Fibroblast of peridontal ligament (primary cell): Measurements from ENCODE around the gene CNEP1R1.
A peak's percentile ranks its signal among the peaks of the same experiment; 100 is the strongest.
"Not testable (repeated sequence)": the region's sequence is repeated elsewhere in the genome, so short reads cannot be mapped to it uniquely, and the experiment has no call there.

Source experiments
- DNase-seq: peaks from one replicate; pipeline ENCODE4 v3.0.0-alpha.2; 2010; ENCODE audit errors: extremely low read depth

The CNEP1R1 gene

GRCh38 chr16:50024684-50025536 lies at the start of gene CNEP1R1:
Gene CNEP1R1, plus strand, starts transcription at chr16:50025225. Its CDS starts 91 bp downstream, at chr16:50025316.
- peak; percentile 97 for DNase-seq

DNA sequence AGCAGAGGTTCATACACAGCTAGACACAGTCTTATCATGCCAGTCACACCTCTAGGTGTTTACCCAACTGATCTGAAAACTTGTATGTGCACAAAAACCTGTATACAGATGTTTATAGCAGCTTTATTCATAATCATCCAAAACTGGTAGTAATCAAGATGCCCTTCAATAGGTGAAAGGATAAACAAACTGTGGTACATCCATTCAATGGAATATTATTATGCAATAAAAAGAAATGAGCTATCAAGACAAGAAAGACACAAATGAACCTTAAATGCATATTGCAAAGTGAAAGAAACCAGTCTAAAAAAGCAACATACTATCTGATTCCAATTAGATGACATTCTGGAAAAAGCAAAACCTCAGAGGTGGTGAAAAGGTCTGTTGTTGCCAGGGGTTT lies 47.6 kb upstream of the CNEP1R1 start:
- DNase-seq: no peak

DNA sequence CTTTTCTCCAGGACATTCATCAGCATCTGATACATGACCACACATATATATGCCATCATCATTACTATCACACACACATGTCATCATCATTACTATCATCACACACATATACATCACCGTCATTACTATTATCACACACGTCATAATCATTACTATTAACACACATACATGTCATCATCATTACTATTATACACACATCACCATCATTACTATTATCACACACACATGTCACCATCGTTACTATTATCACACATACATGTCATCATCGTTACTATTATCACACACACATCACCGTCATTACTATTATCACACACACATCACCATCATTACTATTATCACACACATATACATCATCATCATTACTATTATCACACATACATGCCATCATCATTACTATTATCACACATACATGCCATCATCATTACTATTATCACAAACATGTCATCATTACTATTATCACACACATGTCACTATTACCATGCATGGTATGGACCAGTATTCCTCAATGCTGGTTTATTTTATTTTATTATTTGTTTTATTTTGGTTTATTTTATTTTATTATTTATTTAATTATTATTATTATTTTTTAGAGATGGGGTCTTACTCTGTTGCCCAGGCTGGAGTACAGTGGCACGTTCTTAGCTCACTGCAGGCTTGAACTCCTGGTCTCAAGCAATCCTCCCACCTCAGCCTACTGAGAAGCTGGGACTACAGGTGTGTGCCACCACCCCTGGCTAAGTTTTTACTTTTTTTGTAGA lies 46.3 kb upstream of the CNEP1R1 start:
- DNase-seq: no peak

GRCh38 chr16:49980166-49980565 lies 44.9 kb upstream of the CNEP1R1 start:
- DNase-seq: no peak

GRCh38 chr16:49986351-49987124 lies 38.5 kb upstream of the CNEP1R1 start:
- DNase-seq: peak; percentile 34

DNA sequence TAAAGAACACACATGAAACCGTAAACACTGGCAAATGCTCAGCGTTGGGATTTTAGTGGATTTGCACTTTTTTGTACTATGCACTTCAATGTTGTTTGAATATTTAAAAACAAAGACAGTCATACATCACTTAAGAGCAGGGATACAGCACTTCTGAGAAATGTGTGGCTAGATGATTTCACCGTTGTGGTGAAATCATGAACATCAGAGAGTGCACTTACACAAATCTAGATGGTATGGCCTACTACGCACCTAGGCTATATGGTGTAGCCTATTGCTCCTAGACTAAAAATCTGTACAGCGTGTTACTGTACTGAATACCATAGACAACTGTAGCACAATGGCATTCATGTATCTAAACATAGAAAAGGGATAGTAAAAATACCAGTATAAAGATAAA lies 37.6 kb upstream of the CNEP1R1 start:
- DNase-seq: no peak

GRCh38 chr16:49992825-49993224 lies 32.2 kb upstream of the CNEP1R1 start:
- DNase-seq: no peak

GRCh38 chr16:49993579-49993978 lies 31.4 kb upstream of the CNEP1R1 start:
- no peak for DNase-seq

GRCh38 chr16:49994006-49994405 lies 31.0 kb upstream of the CNEP1R1 start:
- DNase-seq: no peak

DNA sequence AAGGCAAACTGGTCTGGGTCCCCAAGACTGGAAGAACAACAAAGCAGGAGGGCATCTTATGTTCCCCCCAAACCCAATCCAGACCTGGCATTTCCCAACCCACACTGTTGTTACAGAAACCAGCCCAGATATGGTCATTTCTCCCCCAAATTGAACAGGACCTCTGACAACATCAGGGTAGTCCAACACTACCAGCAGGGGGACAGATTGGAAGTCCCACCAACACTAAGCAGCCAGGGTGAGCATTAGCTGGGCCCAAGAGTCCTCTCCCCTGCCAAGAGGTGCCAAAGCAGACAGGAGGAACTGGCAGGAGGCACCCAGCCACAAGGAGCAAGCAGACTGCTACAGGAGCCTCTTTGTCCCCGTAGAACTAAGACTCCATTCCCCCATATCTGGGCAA lies 29.3 kb upstream of the CNEP1R1 start:
- DNase-seq: no peak

GRCh38 chr16:49997721-49998251 lies 27.2 kb upstream of the CNEP1R1 start:
- DNase-seq: no peak

- no peak for DNase-seq
Measured at GRCh38 chr16:49998991-49999390, 26.0 kb upstream of the CNEP1R1 start.

- DNase-seq: no peak
Measured at GRCh38 chr16:50001144-50001543, 23.9 kb upstream of the CNEP1R1 start.

GRCh38 chr16:50002190-50002589 lies 22.8 kb upstream of the CNEP1R1 start:
- DNase-seq: no peak

DNA sequence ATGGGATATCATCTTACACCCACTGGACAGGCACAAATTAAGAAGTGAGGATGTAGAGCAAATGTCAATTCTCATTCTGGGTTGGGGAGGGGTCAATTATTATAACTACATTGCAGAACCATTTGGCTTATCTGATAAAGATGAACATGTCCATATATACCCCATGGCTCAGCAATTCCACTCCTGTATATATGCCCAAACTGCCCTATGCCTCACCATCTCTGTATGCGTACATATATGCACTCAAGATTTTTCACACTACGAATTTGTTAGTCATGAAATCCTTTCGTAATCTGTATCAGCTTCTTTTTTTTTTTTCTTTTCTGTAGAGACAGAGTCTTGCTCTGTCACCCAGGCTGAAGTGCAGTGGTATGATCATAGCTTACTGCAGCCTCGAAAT lies 20.8 kb upstream of the CNEP1R1 start:
- DNase-seq: no peak

- DNase-seq: no peak
Measured at GRCh38 chr16:50006964-50007363, 18.1 kb upstream of the CNEP1R1 start.

GRCh38 chr16:50007744-50008143 lies 17.3 kb upstream of the CNEP1R1 start:
- DNase-seq: no peak

GRCh38 chr16:50010212-50010611 lies 14.8 kb upstream of the CNEP1R1 start:
- no peak for DNase-seq

- no peak for DNase-seq
Measured at GRCh38 chr16:50011707-50012106, 13.3 kb upstream of the CNEP1R1 start.

GRCh38 chr16:50012182-50012581 lies 12.8 kb upstream of the CNEP1R1 start:
- no peak for DNase-seq

GRCh38 chr16:50014211-50014610 lies 10.8 kb upstream of the CNEP1R1 start:
- not testable (repeated sequence) for DNase-seq

DNA sequence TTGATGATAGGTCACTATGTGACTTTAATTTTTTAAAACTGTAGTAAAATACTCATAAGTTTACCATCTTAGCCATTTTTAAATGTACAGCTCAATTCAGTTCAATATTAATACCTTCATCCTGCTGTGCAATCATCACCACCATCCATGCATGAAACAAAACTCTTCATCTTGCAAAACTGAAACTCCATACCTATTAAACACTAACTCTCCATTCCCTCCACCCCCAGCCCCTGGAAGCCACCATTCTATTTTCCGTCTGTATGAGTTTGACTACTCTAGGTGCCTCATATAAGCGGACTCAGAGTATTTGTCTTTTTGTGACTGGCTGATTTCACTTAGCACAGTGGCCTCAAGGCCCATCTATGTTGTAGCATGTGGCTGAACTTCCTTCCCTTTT lies 9.4 kb upstream of the CNEP1R1 start:
- no peak for DNase-seq
